NCI-H187 (cell line): ENCODE measurements around the gene SOX5.

ENCODE experiments used
- DNase-seq, 2 experiments: peaks; one replicate each; lab custom pipeline; 2025; lab: John Stamatoyannopoulos, UW

The SOX5 gene

GRCh38 chr12:23482571-23482970 is 466.9 kb downstream of the SOX5 start:
- no peak for DNase-seq
